DND-41 (cell line): ENCODE data around the gene AMPH.

ENCODE experiments used
- EZH2 ChIP-seq: IDR thresholded peaks from 3 replicates; pipeline ENCODE4 v1.6.1; 2012; ENCODE audit warnings: borderline replicate concordance, low read depth, mild to moderate bottlenecking, moderate library complexity, low read length, inconsistent platforms; ENCODE audit not compliant: severe bottlenecking
- TF ChIP-seq, protein P1 (sequence below): IDR thresholded peaks from 2 replicates; pipeline ENCODE4 v1.5.1; 2012; ENCODE audit warnings: borderline replicate concordance, low read length, moderate library complexity, mild to moderate bottlenecking; ENCODE audit not compliant: poor library complexity, severe bottlenecking; ENCODE audit errors: extremely low read depth

DNA sequence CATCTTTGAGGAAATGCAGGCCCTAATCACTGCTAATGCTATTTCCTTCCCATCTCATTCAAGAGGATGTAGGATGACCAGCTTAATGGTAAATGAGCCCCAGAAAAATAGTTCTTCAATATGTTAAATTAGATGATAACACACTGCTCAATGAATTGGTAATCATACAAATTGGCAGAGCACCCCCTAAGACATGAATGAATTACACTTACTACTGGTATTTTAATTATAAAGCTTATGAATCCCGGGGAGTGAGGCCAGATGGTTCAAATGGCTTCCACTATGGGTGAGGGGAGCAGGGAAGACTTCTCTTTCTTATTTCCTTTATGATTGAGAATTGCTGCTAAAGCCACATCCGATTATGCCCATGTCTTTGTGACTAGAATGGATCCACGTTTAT lies 198.5 kb downstream of the AMPH start:
- TF ChIP-seq EZH2, result no peak
- TF ChIP-seq, protein P1, sequence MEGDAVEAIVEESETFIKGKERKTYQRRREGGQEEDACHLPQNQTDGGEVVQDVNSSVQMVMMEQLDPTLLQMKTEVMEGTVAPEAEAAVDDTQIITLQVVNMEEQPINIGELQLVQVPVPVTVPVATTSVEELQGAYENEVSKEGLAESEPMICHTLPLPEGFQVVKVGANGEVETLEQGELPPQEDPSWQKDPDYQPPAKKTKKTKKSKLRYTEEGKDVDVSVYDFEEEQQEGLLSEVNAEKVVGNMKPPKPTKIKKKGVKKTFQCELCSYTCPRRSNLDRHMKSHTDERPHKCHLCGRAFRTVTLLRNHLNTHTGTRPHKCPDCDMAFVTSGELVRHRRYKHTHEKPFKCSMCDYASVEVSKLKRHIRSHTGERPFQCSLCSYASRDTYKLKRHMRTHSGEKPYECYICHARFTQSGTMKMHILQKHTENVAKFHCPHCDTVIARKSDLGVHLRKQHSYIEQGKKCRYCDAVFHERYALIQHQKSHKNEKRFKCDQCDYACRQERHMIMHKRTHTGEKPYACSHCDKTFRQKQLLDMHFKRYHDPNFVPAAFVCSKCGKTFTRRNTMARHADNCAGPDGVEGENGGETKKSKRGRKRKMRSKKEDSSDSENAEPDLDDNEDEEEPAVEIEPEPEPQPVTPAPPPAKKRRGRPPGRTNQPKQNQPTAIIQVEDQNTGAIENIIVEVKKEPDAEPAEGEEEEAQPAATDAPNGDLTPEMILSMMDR, result no peak
